ENCODE measurements around the gene AMH.

The AMH gene

DNA sequence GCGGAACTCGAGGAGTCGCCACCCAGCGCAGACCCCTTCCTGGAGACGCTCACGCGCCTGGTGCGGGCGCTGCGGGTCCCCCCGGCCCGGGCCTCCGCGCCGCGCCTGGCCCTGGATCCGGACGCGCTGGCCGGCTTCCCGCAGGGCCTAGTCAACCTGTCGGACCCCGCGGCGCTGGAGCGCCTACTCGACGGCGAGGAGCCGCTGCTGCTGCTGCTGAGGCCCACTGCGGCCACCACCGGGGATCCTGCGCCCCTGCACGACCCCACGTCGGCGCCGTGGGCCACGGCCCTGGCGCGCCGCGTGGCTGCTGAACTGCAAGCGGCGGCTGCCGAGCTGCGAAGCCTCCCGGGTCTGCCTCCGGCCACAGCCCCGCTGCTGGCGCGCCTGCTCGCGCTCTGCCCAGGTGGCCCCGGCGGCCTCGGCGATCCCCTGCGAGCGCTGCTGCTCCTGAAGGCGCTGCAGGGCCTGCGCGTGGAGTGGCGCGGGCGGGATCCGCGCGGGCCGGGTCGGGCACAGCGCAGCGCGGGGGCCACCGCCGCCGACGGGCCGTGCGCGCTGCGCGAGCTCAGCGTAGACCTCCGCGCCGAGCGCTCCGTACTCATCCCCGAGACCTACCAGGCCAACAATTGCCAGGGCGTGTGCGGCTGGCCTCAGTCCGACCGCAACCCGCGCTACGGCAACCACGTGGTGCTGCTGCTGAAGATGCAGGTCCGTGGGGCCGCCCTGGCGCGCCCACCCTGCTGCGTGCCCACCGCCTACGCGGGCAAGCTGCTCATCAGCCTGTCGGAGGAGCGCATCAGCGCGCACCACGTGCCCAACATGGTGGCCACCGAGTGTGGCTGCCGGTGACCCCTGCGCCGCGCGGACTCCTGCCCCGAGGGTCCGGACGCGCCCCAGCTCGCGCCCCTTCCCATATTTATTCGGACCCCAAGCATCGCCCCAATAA lies 2.3 kb downstream of the AMH start:
- DNase-seq, result no peak

DNA sequence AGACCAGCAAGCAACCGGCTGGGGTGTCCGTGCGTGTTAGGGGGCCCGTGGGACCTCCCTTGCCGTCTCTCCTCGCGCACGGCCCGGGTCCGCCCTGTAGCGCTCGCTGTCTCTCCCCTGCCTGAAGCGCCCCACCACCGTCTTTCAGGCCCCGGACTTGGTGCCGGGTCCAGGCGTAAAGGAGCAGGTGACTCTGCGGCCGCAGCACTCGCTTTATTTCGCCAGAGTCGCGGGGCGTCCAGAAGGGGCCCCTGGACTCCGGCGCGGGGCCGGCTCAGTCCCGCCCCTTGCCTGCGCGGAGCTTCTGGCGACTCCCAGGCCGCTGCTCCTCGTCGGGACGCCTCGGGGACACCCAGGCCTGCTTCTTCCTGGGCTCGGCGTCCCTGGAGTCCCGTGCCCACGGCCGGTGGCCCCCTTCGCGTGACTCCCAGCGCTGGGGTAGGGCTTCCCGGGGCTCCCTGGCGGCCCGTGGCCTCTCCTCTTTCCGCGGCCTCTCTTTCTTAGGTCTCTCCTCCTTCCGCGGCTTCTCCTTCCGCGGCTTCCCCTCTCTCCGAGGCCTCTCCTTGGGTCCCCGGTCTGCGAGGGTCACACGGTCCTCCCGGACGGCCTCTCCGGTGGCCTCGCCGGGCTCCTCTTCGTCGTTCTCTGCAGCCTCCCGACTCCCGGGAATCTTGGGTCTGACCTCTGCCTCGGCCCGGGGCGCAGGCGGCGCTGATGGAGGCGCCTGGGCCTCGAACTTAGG lies 3.1 kb downstream of the AMH start:
- DNase-seq, result no peak

DNA sequence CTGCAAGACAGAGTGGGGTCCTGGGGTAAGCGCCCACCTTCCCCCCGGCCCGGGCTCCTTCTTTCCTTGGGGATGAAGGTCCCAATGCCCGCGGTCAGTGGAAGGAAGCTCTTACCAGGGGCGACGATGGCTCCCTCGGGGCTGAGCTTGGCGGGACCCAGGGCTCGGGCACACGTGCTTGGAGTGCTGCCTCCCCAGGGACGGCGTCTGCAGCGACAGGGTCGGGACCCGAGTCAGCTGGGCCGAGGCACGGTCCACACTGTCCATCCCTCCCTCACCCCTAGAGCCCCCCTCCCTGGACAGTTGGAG lies 3.6 kb downstream of the AMH start:
- no peak for DNase-seq

DNA sequence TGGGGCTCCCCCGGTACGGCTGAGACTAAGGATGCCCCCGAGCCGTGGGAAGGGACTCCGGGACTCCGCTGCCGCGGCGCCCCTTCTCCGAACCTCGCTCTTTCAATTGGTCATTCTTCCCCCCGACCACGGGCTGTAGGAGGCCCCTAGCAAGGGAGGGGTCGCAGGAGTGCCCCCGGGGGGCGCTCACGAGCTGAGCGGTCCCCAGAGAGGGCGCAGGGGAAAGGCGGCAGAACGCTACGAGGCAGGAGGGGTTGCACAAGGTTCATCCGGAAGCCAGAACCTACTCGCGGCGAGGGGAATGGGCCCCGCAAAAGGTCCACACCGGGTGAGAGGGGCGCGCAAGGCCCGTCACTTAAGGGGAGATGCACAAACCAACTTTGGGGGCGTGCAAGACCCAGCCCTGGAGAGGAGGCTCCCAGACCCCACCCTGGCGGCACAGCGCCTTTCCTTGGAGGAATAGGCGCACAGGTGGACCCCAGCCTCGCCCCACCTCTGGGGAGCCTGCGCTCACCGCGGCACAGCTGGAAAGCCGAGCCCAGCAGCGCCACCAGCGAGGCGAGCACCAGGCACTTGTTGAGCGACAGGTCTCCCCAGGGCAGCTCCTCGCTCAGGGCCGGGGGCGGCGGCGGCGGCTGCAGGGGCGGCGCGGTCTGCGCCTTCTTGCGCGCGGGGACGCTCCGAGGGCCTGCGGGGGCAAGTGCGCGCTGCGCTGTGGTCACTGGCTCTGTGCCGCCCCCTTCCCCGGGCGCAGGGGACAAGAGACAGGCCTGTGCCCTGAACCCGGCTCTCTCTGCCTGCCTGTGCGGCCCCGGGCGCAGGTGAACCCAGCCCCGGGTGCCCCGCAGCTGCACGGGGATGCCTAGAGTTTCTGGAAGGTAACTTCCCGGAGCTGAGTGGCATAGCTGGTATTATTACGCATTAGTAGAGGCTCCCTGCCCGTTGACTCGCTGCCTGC lies 4.3 kb downstream of the AMH start:
- DNase-seq, result peak; percentile 40

DNA sequence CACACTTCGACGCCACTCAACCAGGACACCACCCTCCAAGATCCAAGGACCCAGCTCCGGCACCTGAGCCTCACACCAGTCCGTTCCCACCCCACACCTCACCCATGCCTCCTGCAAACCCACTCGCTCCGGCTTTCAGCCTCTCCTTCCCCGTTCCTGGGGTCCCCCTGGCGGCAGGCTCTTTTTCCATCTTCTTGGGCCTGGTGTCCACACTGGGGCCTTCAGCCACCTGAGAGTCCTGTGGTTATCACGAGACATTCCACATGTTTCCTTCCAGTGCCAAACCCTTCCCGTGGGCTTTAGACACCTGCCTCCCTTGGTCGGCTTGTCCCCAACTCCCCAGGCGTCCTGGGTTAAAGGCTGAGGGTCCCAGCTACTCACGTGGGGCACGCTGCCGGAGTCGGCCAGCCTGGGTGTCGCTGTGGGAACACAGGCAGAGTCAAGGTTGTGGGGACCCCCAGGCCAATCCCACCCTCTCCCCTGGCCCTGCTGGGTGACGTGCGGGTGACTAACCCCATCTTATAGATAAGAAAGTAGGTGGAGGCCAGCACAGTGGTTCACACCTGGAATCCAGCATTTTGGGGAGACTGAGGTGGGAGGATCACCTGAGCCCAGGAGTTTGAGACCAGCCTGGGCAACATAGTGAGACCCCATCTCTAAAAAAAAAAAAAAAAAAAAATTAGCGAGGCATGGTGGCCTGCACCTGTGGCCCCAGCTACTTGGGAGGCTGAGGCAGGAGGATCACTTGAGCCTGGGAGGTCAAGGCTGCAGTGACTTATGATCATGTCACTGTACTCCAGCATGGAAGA lies 5.1 kb downstream of the AMH start:
- DNase-seq, result no peak

DNA sequence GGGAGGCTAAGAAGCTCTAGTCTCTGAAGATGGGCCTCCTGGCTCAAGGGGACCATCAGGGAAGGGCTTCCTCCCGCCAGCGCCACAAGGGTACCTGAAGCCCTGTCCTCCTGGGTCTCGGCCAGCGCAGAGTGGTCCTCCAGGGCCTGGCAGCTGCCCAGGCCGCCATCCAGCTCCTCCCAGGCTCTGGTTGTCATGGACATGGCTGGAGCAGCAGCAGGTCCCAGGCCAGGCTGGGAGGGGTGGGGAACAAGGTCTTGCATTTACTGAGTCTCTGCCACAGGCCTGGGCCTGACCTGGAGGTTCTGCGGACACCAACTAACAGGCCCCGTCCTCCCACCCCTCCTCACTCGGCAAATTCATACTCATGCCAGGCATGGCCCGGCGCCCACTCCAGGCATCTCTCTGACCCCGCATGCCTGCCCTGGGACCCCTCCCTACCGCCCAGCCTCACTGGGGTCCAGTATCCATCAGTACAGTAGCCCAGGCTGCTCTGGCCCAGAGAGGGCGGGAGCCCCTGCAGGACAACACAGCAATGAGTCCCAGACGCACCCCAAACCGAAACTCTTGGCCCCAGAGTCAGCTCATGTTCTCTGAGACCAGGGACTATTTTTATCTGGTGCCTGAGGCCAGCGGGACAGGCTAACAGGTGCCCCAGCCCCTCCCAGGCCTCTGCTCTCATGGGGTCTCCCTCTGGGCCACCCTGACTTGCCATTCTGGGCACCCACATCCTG lies 6.2 kb downstream of the AMH start:
- no peak for DNase-seq

DNA sequence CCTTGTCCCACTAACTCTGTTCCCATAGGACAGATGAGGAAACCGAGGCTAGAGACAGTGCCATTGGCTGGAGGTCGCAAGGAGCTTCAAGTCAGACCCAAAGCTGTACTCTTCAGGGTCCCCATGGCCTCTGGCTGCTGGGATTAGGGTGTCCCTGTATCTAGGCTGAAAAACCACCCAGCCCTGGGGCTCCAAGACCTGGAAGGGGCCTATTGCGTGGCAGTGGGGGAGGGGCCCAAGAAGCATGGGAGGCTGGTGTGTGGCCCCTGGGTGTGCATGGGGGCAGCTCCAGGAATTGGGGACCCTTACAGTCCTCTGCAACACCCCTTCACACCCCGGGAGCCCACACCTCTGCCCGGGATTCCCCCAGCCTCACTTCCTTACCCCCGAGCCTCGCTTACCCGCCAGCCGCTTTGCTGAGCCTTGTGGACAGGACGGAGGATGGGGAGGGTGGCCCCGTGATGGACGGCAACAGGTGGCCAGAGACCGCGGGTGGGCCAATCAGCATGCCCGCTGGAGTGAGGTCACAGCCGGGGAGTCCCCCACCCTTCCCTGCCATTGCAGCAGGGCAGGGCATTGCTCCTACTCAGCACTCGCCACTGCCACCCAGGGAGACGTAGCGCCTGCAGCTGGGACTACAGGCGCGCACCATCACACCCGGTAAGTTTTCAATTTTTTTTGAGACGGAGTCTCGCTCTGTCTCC lies 7.0 kb downstream of the AMH start, which contains the start of gene JSRP1:
Gene JSRP1, minus strand, starts transcription at position 436 of the 704 bp plus-strand sequence. CDS start 1,103 bp downstream, outside the sequence.
- DNase-seq, result no peak

DNA sequence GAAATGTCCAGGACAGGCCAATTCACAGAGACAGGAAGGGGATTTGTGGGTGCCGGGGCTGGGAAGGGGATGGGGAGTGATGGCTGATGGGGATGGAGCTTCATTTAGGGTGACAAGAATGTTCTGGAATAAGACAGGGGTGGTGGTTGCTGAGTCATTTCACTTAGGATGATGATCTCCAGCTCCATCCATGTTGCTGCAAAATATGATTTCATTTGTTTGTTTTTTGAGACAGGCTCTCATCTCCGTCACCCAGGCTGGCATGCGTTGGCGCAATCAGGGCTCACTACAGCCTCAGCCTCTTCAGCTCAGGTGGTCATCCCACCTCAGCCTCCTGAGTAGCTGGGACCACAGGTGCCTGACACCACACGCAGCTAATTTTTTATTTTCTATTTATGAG lies 10.2 kb downstream of the AMH start:
- no peak for DNase-seq

DNA sequence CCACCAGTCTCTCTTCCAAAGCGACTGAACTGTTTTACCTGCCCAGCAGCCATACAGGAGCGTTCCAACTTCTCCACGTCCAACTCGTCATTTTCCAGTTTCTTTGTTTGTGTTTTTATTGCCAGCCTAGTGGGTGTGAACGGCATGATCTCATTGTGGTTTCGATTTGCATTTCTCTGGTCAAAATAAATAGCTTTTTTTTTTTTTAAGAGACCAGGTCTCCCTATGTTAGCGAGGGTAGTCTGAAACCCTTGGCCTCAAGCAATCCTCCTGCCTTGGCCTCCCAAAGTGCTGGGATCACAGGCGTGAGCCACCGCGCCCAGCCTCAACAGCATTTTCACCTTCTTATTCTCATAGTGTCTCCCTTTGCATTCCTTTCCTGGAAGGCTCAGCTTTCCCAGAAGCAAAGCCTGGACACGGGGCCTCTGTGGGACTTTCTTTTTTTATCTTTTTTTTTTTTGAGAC lies 11.2 kb downstream of the AMH start:
- peak; percentile 57 for DNase-seq

DNA sequence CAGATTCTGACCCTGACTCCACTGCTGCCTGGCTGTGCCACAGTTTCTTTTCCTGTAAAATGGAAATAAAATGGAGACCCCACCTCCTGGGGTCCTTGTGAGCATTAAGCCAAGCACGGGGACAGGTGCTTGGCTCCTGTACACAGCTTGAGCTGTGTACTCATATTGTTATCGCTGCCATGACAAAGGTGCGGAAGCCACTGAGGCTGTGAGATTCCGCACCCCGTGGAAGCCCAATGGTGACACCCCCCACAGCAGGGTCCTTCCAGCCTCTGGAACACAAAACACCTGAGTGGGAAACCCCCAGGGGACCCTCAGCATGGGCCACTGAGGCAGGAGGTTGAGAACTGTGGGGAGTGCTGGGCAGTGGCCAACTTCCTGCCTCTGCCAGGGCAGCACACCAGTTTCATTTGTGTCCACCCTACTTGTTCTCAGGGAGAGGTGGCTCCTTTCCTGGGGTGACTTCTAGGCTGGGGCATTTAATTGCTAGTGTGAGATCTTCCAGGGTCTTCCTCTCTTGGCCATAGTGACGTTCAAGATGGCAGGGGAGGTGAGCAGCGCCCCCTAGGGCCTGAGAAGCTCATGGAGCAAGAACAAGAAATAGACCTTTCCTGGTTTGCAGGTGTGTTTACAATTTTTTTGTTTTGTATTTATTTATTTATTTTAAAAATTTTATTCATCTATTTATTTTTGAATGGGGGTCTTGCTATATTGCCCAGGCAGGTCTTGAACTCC lies 12.5 kb downstream of the AMH start:
- peak; percentile 56 for DNase-seq

DNA sequence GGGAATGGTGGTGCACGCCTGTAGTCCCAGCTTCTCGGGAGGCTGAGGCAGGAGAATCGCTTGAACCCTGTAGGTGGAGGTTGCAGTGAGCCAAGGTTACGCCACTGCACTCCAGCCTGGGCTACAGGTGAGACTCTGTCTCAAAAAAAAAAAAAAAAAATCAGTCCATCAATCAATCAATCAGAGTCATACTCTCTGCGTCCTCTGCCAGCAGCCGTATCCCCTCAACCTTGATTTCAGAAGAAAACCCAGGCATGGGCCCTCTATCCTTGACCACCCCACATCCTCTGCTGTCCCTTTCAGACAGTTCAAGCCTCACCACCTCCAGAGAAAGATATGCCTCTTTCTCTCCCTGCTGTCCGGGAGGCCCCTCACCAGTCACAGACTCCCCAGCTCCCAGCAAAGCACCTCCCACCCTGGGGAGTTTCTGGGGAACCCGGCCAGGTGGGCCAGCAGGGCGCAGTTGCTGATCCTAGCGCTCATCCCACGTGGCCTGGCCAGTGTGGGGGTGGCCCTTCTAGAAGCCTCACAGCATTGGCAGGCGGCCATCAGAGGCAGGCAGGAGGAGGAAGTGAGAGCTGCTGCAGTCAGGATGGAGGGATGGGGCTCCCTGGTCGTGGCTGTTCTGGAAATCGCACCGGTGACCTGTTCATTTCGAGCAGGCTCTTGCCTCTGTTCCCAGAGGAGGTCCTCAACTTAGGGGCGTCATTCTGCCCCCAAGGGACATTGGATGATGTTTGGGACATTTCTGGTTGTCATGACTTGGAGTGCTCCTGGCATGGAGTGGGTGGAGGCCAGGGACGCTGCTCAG lies 17.3 kb downstream of the AMH start:
- DNase-seq, result no peak

DNA sequence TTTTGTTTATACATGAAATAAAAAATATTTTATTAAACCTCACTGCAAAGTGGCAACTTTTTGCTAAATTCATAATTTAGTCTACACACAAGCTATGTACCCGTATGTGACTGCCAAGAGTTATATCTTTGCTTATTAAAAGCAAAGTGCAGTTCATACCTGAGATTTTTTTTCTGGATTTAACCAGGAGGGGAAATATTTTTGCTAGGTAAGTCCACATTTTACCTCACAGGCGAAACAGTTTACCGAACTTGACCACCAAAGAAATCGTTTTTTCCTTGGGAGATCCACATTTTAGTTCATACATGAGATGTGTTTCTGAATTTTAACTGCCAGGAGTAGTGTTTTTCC lies 19.3 kb downstream of the AMH start:
- no peak for DNase-seq

DNA sequence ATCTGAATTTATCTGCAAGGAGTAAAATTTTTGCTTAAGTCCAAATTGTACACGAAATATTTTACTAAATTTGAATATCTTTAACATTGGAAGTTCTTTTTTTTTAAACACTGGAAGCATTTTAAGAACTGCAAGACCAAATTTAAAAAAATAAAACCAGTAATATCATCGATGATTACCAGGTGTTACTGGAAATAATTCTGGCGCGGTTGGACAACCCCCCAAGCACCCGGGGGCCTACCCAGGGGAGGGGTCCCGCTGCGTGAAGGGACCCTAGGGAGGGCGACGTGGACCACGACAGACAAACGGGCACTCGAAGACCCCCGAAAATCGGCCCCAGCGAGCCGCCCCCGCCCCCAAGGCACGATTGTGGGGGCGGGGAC lies 19.7 kb downstream of the AMH start:
- no peak for DNase-seq

DNA sequence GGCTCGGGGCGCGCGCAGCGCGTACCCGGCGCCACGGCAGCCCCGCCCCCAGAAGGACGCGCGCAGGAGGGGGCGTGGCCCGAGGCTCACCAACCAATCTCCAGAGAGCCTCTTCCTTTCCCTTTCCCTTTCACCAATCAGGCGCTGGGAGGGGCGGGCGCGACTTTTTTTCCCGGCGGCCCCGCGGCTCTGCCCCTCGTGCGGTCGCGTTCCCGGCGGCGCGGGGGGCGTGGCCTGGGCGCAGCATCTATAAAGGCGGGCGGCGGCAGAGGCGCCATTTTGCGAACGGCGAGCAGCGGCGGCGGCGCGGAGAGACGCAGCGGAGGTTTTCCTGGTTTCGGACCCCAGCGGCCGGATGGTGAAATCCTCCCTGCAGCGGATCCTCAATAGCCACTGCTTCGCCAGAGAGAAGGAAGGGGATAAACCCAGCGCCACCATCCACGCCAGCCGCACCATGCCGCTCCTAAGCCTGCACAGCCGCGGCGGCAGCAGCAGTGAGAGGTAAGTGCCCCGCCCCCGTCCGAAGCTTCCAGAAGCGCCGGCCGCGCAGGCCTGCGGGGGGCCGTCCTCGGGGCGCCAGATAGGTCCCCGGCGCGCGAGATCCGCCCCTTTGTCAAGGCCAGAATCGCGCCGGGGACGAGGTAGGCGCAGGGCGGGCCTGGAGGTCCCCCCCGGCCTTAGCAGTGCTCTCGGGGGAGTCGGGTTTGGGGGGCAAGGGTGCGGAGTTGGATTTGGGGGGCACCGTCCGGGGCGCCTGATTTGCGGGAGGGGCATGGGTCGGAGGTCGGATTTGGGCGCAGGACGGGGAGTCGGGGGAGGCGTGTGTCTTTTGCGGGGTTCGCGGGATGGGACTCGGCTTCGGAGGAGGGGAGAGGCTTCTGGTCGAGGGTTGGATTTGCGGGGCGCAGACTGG lies 20.4 kb downstream of the AMH start:
- peak; percentile 98 for DNase-seq

DNA sequence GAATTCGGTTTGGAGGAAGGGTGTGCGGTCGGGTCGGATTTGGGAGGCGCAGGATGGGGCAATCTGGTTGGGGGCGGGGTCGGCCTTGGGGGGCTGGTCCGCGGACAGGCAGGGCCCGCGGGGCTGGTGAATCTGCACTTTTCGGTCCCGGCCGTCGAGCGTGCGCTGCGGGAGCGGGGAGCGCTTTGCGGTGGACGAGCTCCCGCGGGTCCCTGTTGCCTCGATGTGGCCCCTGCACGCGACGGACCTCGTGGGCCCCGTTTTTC lies 21.0 kb downstream of the AMH start:
- DNase-seq, result no peak

DNA sequence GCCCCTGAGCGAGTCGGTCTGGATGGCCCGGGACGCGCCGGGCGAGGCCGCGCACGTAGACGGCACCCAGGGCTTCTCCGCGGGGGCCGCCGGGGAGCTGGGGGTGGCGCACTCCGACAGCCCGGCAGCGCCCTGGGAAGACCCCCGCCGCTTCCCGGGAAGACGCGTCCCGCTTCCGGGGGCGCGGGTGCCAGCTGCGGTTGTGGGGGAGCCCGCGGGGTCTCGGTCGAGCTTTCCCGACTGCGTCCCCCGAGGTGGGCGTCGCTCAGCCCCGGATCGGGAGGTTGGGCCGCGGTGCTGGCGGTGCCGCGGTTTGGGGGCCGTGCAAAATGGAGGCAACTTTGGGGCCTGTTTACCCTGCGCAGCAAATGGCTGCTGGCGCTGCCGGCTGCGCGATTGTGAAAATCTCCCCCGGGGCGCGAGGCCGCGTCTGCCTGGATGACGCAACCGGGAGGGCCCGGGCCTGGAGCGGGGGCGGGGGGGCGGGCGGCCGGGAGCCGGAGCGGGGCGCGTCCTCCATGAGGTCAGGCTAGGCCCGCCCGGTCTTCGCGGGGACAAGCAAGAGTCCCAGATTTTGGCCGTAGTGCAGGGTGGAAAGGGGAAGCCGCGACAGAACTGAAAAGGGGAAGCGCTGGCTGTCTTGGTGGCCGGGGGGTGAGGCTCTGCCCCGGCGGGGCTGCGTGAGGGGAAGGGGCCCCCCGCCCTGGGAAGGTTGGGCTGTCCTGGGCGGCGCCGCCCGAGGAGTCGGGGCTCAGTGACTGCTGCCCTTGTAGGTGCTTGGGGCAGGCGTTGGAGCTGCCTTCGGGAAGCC lies 21.5 kb downstream of the AMH start:
- peak; percentile 71 for DNase-seq
